D721Med (cell line): ENCODE results near the gene TBC1D19.
A peak's percentile ranks its signal among the peaks of the same experiment; 100 is the strongest.

Experiments
- DNase-seq: peaks from one replicate; pipeline ENCODE4 v3.0.0; 2011; ENCODE audit warnings: low spot score; ENCODE audit not compliant: insufficient read length
- FAIRE-seq: peaks from 2 replicates; lab custom pipeline; 2011; peaks lifted over from hg19 to GRCh38; lab: Jason Lieb, UNC
- CTCF ChIP-seq: IDR thresholded peaks from 2 replicates; pipeline ENCODE4 v1.5.1; 2012; ENCODE audit warnings: mild to moderate bottlenecking, control low read depth; ENCODE audit not compliant: insufficient read depth; ENCODE audit errors: missing control alignments

TBC1D19 gene

GRCh38 chr4:26601204-26601603 lies 17.3 kb downstream of the TBC1D19 start:
- DNase-seq (no peak), FAIRE-seq (no peak)
- TF ChIP-seq CTCF: no peak

- TF ChIP-seq CTCF: no peak
- FAIRE-seq (peak; percentile 53), DNase-seq (no peak)
Observed at GRCh38 chr4:26607776-26608175, 23.9 kb downstream of the TBC1D19 start.

GRCh38 chr4:26609391-26609790 lies 25.5 kb downstream of the TBC1D19 start:
- FAIRE-seq (no peak), DNase-seq (no peak)
- no peak for TF ChIP-seq CTCF

GRCh38 chr4:26609868-26610267 lies 26.0 kb downstream of the TBC1D19 start:
- no peak for FAIRE-seq
- no peak for TF ChIP-seq CTCF
- no peak for DNase-seq

GRCh38 chr4:26611372-26611771 lies 27.5 kb downstream of the TBC1D19 start:
- FAIRE-seq: peak; percentile 56
- TF ChIP-seq CTCF: no peak
- no peak for DNase-seq

GRCh38 chr4:26611885-26612284 lies 28.0 kb downstream of the TBC1D19 start:
- no peak for FAIRE-seq
- no peak for DNase-seq
- no peak for TF ChIP-seq CTCF

GRCh38 chr4:26613237-26613636 lies 29.4 kb downstream of the TBC1D19 start:
- FAIRE-seq (no peak), DNase-seq (no peak)
- TF ChIP-seq CTCF: no peak
